GM21825 (cell line): ENCODE measurements around the gene TTC5.
"Not testable (repeated sequence)": the region's sequence is repeated elsewhere in the genome, so short reads cannot be mapped to it uniquely, and the experiment has no call there.

Experiments
- ATAC-seq: cut with Tn5 transposase; IDR thresholded peaks from one replicate; pipeline ENCODE4 v1.9.1; 2021; ENCODE audit warnings: mild to moderate bottlenecking, moderate library complexity; ENCODE audit not compliant: unreplicated experiment

TTC5 gene

GRCh38 chr14:20305265-20306078 lies at the start of gene TTC5:
Gene TTC5 (minus strand): TSS chr14:20305951. CDS start chr14:20305937, 14 bp downstream.
- peak; percentile 82 for ATAC-seq

DNA sequence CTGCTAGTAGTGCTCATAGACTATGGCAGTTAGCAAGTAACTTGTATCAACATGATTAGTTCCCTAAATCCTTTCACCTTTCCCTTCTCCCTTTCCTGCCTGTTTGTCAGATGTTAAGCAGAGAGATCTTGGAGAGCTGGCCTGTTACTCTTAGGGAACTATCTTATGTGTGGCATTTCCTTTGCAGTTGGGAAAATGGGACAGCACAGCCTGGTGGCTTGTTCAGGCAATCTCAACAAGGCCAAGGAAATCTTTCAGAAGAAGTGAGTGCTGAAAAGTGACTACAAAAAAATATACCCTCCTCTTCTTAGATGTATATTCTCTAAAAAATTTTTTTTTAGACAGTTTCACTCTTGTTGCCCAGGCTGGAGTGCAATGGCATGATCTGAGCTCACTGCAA lies 45.1 kb upstream of the TTC5 start:
- no peak for ATAC-seq

GRCh38 chr14:20350282-20350681 lies 44.5 kb upstream of the TTC5 start:
- ATAC-seq, result no peak

GRCh38 chr14:20347747-20348146 lies 42.0 kb upstream of the TTC5 start:
- ATAC-seq, result no peak

DNA sequence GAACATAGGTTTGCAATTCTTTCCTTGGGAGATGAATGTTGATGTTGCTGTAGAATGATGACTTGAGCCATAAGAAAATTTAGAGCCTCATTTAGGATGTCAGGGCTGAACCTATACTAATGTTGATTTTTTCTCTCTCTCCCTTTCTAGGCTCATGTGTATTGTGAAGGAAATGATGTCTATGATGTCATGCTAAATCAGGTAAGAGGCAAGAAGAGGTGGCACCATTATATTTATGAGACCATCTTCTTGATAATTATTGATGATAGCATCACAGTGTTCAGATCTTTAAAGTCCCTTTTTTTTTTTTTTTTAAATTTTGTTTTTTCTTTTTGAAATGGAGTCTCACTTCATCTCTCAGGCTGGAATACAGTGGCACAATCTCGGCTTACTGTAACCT lies 41.0 kb upstream of the TTC5 start:
- no peak for ATAC-seq

- ATAC-seq, result no peak
Observed at GRCh38 chr14:20345366-20345765, 39.6 kb upstream of the TTC5 start.

DNA sequence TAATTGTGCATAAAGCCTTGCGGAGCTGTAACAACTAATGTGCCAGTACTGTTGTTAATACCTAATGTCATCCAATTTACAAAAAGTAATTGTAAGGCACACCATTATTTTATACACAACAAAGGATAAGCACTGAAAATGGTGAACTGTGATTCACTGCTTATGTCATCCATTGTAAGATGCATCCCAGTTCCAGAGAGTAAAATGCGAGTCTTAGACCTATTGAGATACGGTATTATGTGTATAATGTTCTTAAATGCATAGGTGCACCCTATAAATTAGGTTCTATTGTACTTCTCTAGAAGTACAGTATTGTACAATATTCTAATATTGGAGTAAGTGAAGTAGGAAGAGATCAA lies 38.1 kb upstream of the TTC5 start:
- no peak for ATAC-seq

- peak; percentile 94 for ATAC-seq
Observed at GRCh38 chr14:20343092-20343861, 37.5 kb upstream of the TTC5 start, which contains the start of gene PARP2. Gene PARP2 (plus strand): TSS chr14:20343635. CDS start chr14:20343642, 7 bp downstream.

DNA sequence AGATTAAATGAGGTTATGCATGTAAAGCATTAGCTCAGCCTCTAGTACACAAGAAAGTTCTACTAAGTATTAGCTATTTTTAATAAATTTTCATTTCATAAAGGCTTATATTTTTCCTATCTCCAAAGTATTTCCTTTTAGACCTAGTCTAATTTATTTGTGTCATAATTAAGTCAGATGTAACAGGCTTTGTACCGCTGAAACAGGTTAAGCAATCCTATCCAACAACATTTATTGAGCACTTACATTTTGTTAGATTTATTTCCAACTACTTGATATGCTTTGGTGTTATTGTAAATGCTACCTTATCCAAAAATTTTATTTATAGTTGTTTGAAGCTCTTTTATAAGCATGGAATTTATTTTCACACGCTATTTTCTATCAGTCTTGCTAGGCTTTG lies 35.9 kb upstream of the TTC5 start:
- no peak for ATAC-seq

- ATAC-seq, result not testable (repeated sequence)
Observed at GRCh38 chr14:20341032-20341431, 35.3 kb upstream of the TTC5 start.

GRCh38 chr14:20334017-20334416 lies 28.3 kb upstream of the TTC5 start:
- no peak for ATAC-seq

DNA sequence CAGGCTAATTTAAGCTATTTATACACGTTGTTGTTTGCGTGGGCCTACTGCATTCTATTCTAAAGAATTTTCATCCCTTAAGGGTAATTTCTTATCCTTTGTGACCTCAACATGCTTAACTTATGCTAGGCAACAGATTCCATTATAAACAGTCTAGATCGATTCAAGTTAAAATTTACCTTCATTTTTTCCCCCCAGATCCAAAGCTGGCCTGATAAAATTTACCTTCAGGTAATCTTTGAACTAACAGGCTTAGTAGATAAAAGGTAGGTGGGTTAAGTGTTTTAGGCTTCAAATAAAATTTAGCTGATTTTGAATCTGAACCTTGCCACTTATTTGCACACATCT lies 27.7 kb upstream of the TTC5 start:
- no peak for ATAC-seq

DNA sequence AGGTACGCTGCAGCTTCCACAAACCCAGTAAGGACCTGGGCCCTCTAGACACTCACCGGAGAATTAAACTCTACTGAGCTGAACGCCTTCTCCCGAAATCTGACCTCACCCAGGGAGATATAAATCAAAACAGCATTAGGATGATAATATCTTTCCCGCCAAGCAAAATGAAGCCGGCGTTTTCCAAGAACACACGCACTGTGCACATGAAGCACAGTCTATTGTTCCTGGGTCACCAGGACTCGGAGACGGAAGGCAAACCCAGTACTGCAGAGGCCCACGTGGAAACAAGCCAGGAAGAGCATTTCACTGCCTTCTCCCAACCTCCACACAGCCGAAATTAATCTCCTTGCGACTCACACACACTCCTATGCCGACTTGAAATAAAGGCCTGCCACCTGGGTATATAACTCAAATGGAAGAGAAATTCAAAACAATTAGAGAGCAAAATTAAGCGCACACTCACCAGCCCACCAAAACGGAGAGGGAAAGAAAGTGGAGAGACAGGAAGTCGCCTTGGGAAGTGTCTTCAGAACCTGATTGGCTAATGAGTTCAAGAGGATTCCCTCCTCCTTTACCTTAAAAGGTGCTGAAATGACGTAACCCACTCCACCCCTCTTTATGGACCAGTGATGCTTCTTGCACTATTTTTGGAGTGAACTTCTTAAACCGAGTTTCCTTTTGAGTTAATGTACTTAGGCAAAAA lies 27.2 kb upstream of the TTC5 start, which contains the start of gene CCNB1IP1:
Gene CCNB1IP1, minus strand, starts transcription at position 492 of the 706 bp plus-strand sequence. CDS start 16,756 bp downstream, outside the sequence.
- peak; percentile 92 for ATAC-seq

DNA sequence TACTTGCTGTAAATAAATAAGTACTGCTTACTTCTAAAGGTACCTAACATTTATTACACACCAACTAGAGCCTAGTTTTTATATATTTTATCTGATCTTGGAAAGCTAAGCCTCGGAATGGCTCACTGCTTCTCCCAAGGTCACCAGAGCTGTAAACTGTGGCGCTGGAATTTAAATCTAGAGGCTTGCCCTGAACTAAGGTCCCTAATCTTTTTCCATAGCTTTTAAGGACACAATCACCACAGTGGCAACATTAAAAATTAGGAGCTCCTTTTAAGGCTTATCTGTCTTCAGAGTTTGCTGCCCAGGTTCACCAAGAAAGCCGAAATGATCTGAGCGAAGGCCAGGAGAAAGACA lies 26.7 kb upstream of the TTC5 start:
- ATAC-seq, result no peak

- ATAC-seq, result no peak
Observed at GRCh38 chr14:20331053-20331613, 25.4 kb upstream of the TTC5 start.

- ATAC-seq, result no peak
Observed at GRCh38 chr14:20329355-20329754, 23.6 kb upstream of the TTC5 start.

GRCh38 chr14:20328705-20329104 lies 23.0 kb upstream of the TTC5 start:
- no peak for ATAC-seq

DNA sequence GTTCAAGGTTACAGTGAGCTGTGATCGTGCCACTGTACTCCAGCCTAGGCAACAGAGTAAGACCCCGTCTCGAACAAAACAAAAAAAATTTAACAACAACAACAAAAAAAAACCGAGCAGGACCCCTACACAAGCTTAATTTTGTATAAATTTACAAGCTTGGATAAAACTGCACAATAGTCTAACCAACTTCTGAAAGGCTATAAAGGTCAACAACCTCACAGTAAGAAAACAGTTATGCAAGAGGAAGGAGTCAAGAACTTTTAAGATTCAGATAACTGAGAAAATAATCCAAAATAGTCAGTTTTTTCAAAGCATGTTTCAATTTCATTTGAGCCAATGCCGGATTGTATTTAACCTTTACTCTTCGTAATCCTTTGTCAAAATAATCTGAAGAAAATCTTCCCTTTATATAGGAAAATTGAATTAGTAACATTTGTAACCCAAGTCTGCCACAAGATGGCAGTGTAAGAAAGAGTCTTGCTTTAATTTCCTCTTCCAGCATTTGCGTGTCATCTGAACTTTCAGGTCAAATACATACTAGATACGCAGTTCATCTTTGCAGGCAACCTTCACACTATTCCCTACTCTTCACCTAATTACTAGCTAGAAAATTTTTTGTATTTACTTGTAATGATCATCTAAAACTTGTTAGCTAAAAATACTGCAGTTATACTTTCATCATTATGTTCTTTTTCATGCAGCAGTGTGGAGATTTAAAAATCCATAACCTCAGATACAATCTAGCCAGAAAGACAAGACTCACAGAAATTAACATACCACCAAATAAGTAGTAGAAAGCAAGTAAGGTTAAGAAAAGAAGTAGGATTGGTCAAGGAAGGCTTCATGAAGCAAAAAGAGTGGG lies 21.5 kb upstream of the TTC5 start:
- ATAC-seq, result no peak

DNA sequence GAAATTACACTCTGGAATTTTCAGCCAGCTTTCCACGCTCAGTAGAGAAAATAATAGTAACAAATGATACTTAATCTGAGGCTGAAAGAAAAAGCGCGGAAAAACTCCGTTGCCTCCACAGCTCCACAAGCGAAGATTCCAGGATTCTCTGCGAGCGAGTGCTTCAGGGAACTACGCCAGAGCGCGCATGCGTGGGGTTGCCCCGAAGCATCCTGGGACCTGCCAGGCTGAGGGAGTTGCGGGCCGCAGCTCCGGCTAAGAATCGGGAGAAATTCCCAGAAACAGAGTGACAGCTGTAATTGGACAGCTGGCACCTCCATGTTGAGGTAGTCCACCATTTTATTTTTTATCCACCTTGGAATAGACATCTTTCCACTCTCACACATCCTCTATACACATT lies 12.0 kb upstream of the TTC5 start:
- ATAC-seq, result no peak

DNA sequence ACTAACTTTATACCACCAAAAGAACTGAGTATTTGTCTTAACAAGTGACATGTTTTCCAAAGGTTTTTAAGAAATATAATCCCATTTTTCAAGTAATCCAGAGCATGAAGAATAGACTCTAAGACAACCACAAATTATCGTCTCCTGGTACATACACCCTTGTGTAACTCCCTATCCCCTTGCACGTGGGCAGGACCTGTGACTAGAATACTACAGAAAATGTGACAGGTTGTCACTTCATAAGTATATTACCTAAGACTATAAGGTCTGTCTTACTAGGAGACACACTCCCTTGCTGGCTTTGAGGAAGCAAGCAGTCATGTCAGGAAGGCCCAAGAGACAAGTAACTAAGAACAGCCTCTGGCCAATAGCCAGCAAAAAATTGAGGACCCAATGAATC lies 8.3 kb upstream of the TTC5 start:
- ATAC-seq, result no peak
